HEK293 (cell line): ENCODE measurements around the gene CHCHD6.

ENCODE experiments used
- CTCF ChIA-PET: fragments of 350-600 bp; formaldehyde crosslinking; extraction: SDS; loops from one replicate; lab custom pipeline; 2021; ENCODE audit warnings: antibody characterized with exemption; lab: Yijun Ruan, JAX
- POLR2A ChIA-PET: fragments of 300-600 bp; formaldehyde crosslinking; extraction: SDS; loops from one replicate; lab custom pipeline; 2020; ENCODE audit warnings: antibody characterized with exemption, inconsistent platforms; lab: Yijun Ruan, JAX
- H3K27ac ChIP-seq: fragments of 200-500 bp; sonication (Bioruptor generic); 2 replicates; pipeline ENCODE4 v1.5.1; 2014; ENCODE audit warnings: low read depth, low read length, control low read depth, inconsistent platforms; ENCODE audit errors: extremely low read depth
- H3K36me3 ChIP-seq, 2 experiments: fragments of 200-500 bp in 1 of 2; sonication (Bioruptor generic) in 1 of 2; 1 replicate in 1 of 2; 2 replicates in 1 of 2; pipeline ENCODE4 v1.5.1; 2014 to 2017; ENCODE audit warnings: inconsistent platforms in 2 of 2, low read length in 2 of 2; ENCODE audit not compliant: control insufficient read depth in 2 of 2, insufficient read depth in 1 of 2
- H3K4me1 ChIP-seq: fragments of 200-500 bp; sonication (Bioruptor generic); 2 replicates; pipeline ENCODE4 v1.5.1; 2014; ENCODE audit warnings: mild to moderate bottlenecking, low read length, inconsistent platforms; ENCODE audit not compliant: control insufficient read depth, insufficient read depth
- H3K4me3 ChIP-seq: 2 replicates; pipeline ENCODE4 v1.5.1; 2011; ENCODE audit warnings: low read depth, mild to moderate bottlenecking, control low read depth, low read length, moderate library complexity
- H3K9me3 ChIP-seq: fragments of 200-500 bp; sonication (Bioruptor generic); 2 replicates; pipeline ENCODE4 v1.5.1; 2014; ENCODE audit warnings: low read depth, low read length, inconsistent platforms; ENCODE audit not compliant: control insufficient read depth, insufficient read depth
- KLF16 ChIP-seq: fragments of 450-650 bp; formaldehyde crosslinking; IDR thresholded peaks from 2 replicates; pipeline ENCODE4 v1.5.1; 2017; ENCODE audit warnings: missing biosample characterization, missing genetic modification characterization
- MYNN ChIP-seq: fragments of 450-650 bp; formaldehyde crosslinking; IDR thresholded peaks from 2 replicates; pipeline ENCODE4 v1.5.1; 2016; ENCODE audit warnings: missing biosample characterization, missing genetic modification characterization, borderline replicate concordance
- PBX3 ChIP-seq: sonication (generic); formaldehyde crosslinking; IDR thresholded peaks from 2 replicates; pipeline ENCODE4 v1.8.1; 2022; ENCODE audit warnings: mild to moderate bottlenecking, moderate library complexity, missing genetic modification reagents
- SCRT2 ChIP-seq: fragments of 450-650 bp; formaldehyde crosslinking; IDR thresholded peaks from 2 replicates; pipeline ENCODE4 v1.5.1; 2016; ENCODE audit warnings: missing biosample characterization, missing genetic modification characterization
- TRIM28 ChIP-seq: IDR thresholded peaks from 2 replicates; pipeline ENCODE4 v1.6.1; 2011; ENCODE audit warnings: low read length, control low read depth, borderline replicate concordance
- ZBTB20 ChIP-seq: fragments of 450-650 bp; formaldehyde crosslinking; IDR thresholded peaks from 2 replicates; pipeline ENCODE4 v1.5.1; 2016; ENCODE audit warnings: missing biosample characterization, missing genetic modification characterization
- ZNF426 ChIP-seq: fragments of 450-650 bp; formaldehyde crosslinking; IDR thresholded peaks from 2 replicates; pipeline ENCODE4 v1.5.1; 2017; ENCODE audit warnings: missing biosample characterization, missing genetic modification characterization, mild to moderate bottlenecking, inconsistent platforms, moderate library complexity
- ZNF518A ChIP-seq: fragments of 450-650 bp; formaldehyde crosslinking; conservative IDR thresholded peaks from 2 replicates; pipeline ENCODE4 v1.5.1; 2016; ENCODE audit warnings: low read depth, missing biosample characterization, missing genetic modification characterization
- ZNF645 ChIP-seq: fragments of 450-650 bp; formaldehyde crosslinking; IDR thresholded peaks from 2 replicates; pipeline ENCODE4; 2016; ENCODE audit warnings: missing biosample characterization, missing genetic modification characterization
- ZNF768 ChIP-seq: fragments of 450-650 bp; formaldehyde crosslinking; IDR thresholded peaks from 2 replicates; pipeline ENCODE4 v1.5.1; 2018; ENCODE audit warnings: missing biosample characterization, mild to moderate bottlenecking, missing genetic modification characterization
- ZNF843 ChIP-seq: fragments of 450-650 bp; formaldehyde crosslinking; IDR thresholded peaks from 2 replicates; pipeline ENCODE4 v1.5.1; 2016; ENCODE audit warnings: missing biosample characterization, missing genetic modification characterization
- ZSCAN16 ChIP-seq: fragments of 450-650 bp; formaldehyde crosslinking; IDR thresholded peaks from 2 replicates; pipeline ENCODE4 v1.5.1; 2016; ENCODE audit warnings: missing biosample characterization, missing genetic modification characterization
- ZXDB ChIP-seq: fragments of 450-650 bp; formaldehyde crosslinking; IDR thresholded peaks from 2 replicates; pipeline ENCODE4 v1.5.1; 2016; ENCODE audit warnings: missing biosample characterization, missing genetic modification characterization
- TF ChIP-seq, protein P1 (sequence below): fragments of 450-650 bp; formaldehyde crosslinking; IDR thresholded peaks from 2 replicates; pipeline ENCODE4 v1.5.1; 2016; ENCODE audit warnings: missing biosample characterization, missing genetic modification characterization
- TF ChIP-seq, protein P2 (sequence below): fragments of 450-650 bp; formaldehyde crosslinking; IDR thresholded peaks from 2 replicates; pipeline ENCODE4 v1.5.1; 2016; ENCODE audit warnings: missing biosample characterization, missing genetic modification characterization

CHCHD6 gene

GRCh38 chr3:126998728-126999127 lies 294.7 kb downstream of the CHCHD6 start:
- Histone ChIP-seq H3K4me1 (no peaks in the 10 kb centered on the region; the same call in 1 of the 2 replicates), H3K27ac (no peak overlapping the region)
- no peak for TF ChIP-seq PBX3
- no peak for TF ChIP-seq ZNF768 (tag by site-specific recombination)
- no peak for TF ChIP-seq ZXDB (tag by site-specific recombination)
- no peak for TF ChIP-seq ZNF645 (tag by site-specific recombination)
- TF ChIP-seq ZNF843 (tag by site-specific recombination): no peak
- TF ChIP-seq, all 188 proteins: peak for 0

DNA sequence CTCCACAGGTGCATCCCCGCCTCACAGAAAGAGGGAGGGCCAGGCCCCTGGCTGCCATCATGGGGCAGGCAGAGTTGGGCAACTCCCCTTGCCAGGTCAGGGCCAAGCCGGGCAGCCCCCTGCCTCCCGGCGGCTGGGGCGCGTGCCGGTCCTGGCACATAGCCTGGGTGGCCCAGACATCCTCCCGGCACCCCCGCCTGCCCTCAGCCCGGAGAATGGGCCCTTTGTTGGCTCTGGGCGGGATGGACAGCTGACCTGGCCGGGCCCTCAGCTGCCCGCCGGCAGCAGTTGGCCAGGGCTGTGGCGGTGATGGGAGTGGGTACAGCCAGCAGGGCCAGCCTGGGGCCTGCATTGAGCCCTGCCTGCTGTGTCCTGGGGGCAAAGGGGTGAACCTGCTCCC lies 295.3 kb downstream of the CHCHD6 start:
- no peaks in the 10 kb centered on the region; the same call in 1 of the 2 replicates for H3K4me1 ChIP-seq
- TF ChIP-seq ZSCAN16 (no peak), SCRT2 (tag by site-specific recombination) (peak; percentile 32; the same call in 1 of the 2 replicates), ZNF518A (no peak)
- CTCF ChIA-PET: no interaction called here
- POLR2A ChIA-PET: no interaction called here
- peaks cover 0 to 38% of the 10 kb centered on the region in 2 experiments; a peak in 1 of 3 replicates for H3K36me3 ChIP-seq
- H3K9me3 ChIP-seq: no peaks in the 10 kb centered on the region
- H3K4me3 ChIP-seq: no peak overlapping the region
- no peak overlapping the region for H3K27ac ChIP-seq

More at GRCh38 chr3:126998728-126999127, 294.7 kb downstream of the CHCHD6 start:
- Histone ChIP-seq H3K4me3 (no peak overlapping the region), H3K9me3 (no peaks in the 10 kb centered on the region), H3K36me3 (peaks cover 0 to 44% of the 10 kb centered on the region in 2 experiments; a peak in 1 of 3 replicates)
- ChIA-PET POLR2A (interaction anchor here (0.6 kb wide), 1 partner anchor 86 kb away, joined by 6 read pairs; no protein-coding TSS in a partner anchor), CTCF (no interaction called here)

DNA sequence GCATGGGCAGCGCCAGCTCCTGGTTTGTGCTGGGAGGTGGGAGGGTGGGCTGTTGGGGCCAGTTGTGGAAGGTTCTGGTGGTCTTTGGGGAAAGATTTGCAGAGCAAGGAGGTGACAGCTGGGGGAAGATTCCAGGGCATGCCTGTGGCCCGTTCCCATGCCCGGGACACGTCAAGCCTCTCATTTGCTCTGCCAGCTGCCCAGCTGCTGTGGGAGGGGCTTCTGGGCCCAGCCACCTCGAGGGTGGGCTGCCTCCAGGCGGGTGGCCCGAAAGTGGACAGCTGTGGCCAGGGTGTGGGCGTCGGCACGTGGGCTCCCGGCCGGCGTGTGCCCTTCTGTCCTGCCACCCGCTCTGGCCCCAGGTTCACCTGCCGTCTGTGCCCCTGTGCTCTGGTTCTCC lies 296.1 kb downstream of the CHCHD6 start:
- Histone ChIP-seq H3K36me3 (peaks cover 0 to 37% of the 10 kb centered on the region in 2 experiments; a peak in 1 of 3 replicates), H3K4me1 (no peaks in the 10 kb centered on the region; the same call in 1 of the 2 replicates), H3K9me3 (no peaks in the 10 kb centered on the region), H3K27ac (no peak overlapping the region), H3K4me3 (no peak overlapping the region)
- POLR2A ChIA-PET: no interaction called here
- TF ChIP-seq, protein P1, sequence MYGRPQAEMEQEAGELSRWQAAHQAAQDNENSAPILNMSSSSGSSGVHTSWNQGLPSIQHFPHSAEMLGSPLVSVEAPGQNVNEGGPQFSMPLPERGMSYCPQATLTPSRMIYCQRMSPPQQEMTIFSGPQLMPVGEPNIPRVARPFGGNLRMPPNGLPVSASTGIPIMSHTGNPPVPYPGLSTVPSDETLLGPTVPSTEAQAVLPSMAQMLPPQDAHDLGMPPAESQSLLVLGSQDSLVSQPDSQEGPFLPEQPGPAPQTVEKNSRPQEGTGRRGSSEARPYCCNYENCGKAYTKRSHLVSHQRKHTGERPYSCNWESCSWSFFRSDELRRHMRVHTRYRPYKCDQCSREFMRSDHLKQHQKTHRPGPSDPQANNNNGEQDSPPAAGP (tag by site-specific recombination): no peak
- TF ChIP-seq ZBTB20 (tag by site-specific recombination): no peak
- TF ChIP-seq, protein P2, sequence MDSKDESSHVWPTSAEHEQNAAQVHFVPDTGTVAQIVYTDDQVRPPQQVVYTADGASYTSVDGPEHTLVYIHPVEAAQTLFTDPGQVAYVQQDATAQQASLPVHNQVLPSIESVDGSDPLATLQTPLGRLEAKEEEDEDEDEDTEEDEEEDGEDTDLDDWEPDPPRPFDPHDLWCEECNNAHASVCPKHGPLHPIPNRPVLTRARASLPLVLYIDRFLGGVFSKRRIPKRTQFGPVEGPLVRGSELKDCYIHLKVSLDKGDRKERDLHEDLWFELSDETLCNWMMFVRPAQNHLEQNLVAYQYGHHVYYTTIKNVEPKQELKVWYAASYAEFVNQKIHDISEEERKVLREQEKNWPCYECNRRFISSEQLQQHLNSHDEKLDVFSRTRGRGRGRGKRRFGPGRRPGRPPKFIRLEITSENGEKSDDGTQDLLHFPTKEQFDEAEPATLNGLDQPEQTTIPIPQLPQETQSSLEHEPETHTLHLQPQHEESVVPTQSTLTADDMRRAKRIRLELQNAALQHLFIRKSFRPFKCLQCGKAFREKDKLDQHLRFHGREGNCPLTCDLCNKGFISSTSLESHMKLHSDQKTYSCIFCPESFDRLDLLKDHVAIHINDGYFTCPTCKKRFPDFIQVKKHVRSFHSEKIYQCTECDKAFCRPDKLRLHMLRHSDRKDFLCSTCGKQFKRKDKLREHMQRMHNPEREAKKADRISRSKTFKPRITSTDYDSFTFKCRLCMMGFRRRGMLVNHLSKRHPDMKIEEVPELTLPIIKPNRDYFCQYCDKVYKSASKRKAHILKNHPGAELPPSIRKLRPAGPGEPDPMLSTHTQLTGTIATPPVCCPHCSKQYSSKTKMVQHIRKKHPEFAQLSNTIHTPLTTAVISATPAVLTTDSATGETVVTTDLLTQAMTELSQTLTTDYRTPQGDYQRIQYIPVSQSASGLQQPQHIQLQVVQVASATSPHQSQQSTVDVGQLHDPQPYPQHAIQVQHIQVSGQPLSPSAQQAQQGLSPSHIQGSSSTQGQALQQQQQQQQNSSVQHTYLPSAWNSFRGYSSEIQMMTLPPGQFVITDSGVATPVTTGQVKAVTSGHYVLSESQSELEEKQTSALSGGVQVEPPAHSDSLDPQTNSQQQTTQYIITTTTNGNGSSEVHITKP (tag by site-specific recombination): 0 out of 2 replicates have a peak, but pooled peaks have one; percentile 20
- TF ChIP-seq TRIM28: no peak
- no peak for TF ChIP-seq MYNN (tag by site-specific recombination)
- no peak for TF ChIP-seq ZNF426
- TF ChIP-seq KLF16 (tag by site-specific recombination): no peak
- CTCF ChIA-PET: no interaction called here
